LNCaP clone FGC (cell line): ENCODE results near the gene PBX1.

ENCODE experiments used
- DNase-seq: peaks from one replicate; pipeline ENCODE4 v3.0.0-alpha.2; 2011; ENCODE audit warnings: low read depth
- H3K4me3 ChIP-seq: 2 replicates; pipeline ENCODE4 v1.5.1; 2011; ENCODE audit warnings: mild to moderate bottlenecking, low read depth, low read length, control low read depth
- CTCF ChIP-seq: IDR thresholded peaks from 2 replicates; pipeline ENCODE4 v1.5.1; 2012; ENCODE audit warnings: mild to moderate bottlenecking; ENCODE audit not compliant: control insufficient read depth, insufficient read depth; ENCODE audit errors: extremely low read depth

PBX1 gene

DNA sequence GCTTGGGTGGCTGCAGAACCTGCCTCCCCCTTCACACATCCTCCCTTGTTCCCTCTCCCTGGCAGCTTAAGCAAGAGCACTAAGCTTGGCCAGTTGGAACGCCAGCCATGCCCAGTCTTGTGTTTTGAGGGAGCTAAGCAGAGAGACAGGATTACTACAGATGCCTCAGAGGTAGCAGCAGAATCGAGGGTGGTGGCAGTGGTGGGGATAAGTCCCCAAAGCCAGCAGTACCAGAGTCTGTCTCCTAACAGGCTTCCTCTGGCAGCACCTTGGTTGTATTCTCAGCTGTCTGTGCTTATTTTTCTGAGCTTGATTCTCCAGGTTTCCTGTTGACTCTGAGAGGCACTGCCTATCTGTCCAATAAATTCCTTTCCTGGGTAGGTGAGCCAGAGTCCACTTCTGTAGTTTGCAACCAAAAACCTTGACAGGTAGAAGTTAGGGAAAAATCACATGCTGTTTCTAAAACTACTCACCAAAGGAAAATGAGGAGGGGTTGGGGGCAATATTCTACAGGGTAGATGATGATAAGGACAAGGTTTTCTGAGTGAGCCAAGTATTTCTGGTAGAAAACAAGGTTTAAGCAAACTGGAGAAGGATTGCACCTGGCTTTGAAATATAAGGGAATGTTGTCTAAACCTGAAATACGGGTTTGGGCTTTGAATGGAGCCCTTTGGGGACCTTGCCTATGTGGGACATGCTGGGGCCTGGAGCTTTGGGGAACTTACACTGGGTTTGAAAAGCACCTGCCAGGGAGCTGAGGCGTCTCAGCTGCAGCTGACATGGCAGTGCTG is 100.8 kb downstream of the PBX1 start:
- TF ChIP-seq CTCF = no peak
- no peak for DNase-seq
- no peak overlapping the region for H3K4me3 ChIP-seq

GRCh38 chr1:164660412-164660772 is 101.4 kb downstream of the PBX1 start:
- H3K4me3 ChIP-seq = no peak overlapping the region
- TF ChIP-seq CTCF = no peak
- no peak for DNase-seq

DNA sequence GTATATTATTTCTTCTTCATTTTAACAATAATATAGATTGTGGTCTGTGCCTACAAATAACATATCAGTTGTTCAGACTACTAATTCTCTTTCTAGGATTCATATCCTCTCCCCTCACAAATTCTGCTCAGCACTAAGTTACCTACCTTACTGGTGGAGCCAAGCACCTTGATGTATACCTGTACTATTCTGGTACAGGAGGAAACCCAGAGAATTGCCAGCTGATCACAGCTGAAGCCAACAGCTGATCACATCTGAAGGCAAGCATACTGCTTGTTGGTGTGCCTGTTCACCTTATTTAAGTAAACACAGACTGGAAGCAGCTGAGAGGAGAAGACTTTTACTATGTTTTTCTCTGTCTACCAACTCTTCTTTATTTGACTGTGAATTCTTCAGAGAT is 101.8 kb downstream of the PBX1 start:
- H3K4me3 ChIP-seq = no peak overlapping the region
- no peak for DNase-seq
- TF ChIP-seq CTCF = no peak

GRCh38 chr1:164662462-164662861 is 103.5 kb downstream of the PBX1 start:
- TF ChIP-seq CTCF = no peak
- no peak overlapping the region for H3K4me3 ChIP-seq
- DNase-seq = no peak

- no peak for TF ChIP-seq CTCF
Observed at GRCh38 chr1:164662955-164663354, 104.0 kb downstream of the PBX1 start.

GRCh38 chr1:164664127-164664526 is 105.1 kb downstream of the PBX1 start:
- DNase-seq = no peak
- TF ChIP-seq CTCF = no peak

More at GRCh38 chr1:164662955-164663354, 104.0 kb downstream of the PBX1 start:
- no peak for DNase-seq
- H3K4me3 ChIP-seq = no peak overlapping the region

DNA sequence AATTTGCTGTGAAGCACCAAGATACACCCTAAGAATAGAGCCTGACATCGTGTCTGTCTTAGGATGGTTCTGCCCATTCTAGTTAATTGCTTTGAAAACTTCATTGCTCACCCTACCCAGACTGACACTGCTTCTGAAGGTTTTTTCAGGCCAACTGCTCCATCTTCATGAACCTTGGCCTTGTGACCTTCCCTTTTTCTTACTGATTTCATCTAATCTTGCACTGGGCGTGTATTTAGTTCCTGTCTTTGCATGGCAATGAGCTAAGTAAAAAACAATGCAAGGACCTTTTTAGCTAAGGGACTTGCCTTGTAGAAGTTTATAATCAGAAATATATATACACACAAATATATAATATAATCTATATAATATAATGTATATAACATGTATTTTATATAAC is 108.0 kb downstream of the PBX1 start:
- TF ChIP-seq CTCF = no peak
- no peak overlapping the region for H3K4me3 ChIP-seq
- DNase-seq = no peak

More at GRCh38 chr1:164664127-164664526, 105.1 kb downstream of the PBX1 start:
- H3K4me3 ChIP-seq = no peak overlapping the region
